ENCODE measurements around the gene NF2.
"Not testable (repeated sequence)": the region's sequence is repeated elsewhere in the genome, so short reads cannot be mapped to it uniquely, and the experiment has no call there.

Gene NF2

GRCh38 chr22:29594447-29594846, 9.0 kb upstream of the NF2 start:
- H3K27ac ChIP-seq (ENCODE audit: low read depth, low read length); H3K27me3 ChIP-seq (ENCODE audit: control insufficient read depth in 1 of 2, insufficient read depth in 2 of 2, low read length in 2 of 2); H3K4me1 ChIP-seq (ENCODE audit: control insufficient read depth in 1 of 2, insufficient read depth in 2 of 2, low read length in 2 of 2); H3K4me3 ChIP-seq (ENCODE audit: low read depth in 1 of 2, low read length in 2 of 2); H3K36me3 ChIP-seq (ENCODE audit: control insufficient read depth in 1 of 2, insufficient read depth in 2 of 2, low read length in 2 of 2); H3K9me3 ChIP-seq (ENCODE audit: control insufficient read depth in 1 of 2, low read length in 2 of 2); H3K9ac ChIP-seq (ENCODE audit: low read depth in 1 of 2, low read length in 2 of 2): not testable (repeated sequence)

GRCh38 chr22:29596408-29596807, 7.0 kb upstream of the NF2 start:
- H3K27me3 ChIP-seq (ENCODE audit: control insufficient read depth in 1 of 2, insufficient read depth in 2 of 2, low read length in 2 of 2), result no peaks in the 10 kb centered on the region
- H3K27ac ChIP-seq (ENCODE audit: low read depth, low read length), result no peak overlapping the region
- H3K4me1 ChIP-seq (ENCODE audit: control insufficient read depth in 1 of 2, insufficient read depth in 2 of 2, low read length in 2 of 2), result no peaks in the 10 kb centered on the region
- no peak overlapping the region for H3K4me3 ChIP-seq (ENCODE audit: low read depth in 1 of 2, low read length in 2 of 2)
- H3K9ac ChIP-seq (ENCODE audit: low read depth in 1 of 2, low read length in 2 of 2), result no peak overlapping the region
- no peaks in the 10 kb centered on the region for H3K36me3 ChIP-seq (ENCODE audit: control insufficient read depth in 1 of 2, insufficient read depth in 2 of 2, low read length in 2 of 2)
- no peaks in the 10 kb centered on the region for H3K9me3 ChIP-seq (ENCODE audit: control insufficient read depth in 1 of 2, low read length in 2 of 2)

- H3K9ac ChIP-seq (ENCODE audit: low read depth in 1 of 2, low read length in 2 of 2); H3K4me3 ChIP-seq (ENCODE audit: low read depth in 1 of 2, low read length in 2 of 2); H3K27me3 ChIP-seq (ENCODE audit: control insufficient read depth in 1 of 2, insufficient read depth in 2 of 2, low read length in 2 of 2); H3K27ac ChIP-seq (ENCODE audit: low read depth, low read length); H3K9me3 ChIP-seq (ENCODE audit: control insufficient read depth in 1 of 2, low read length in 2 of 2); H3K4me1 ChIP-seq (ENCODE audit: control insufficient read depth in 1 of 2, insufficient read depth in 2 of 2, low read length in 2 of 2); H3K36me3 ChIP-seq (ENCODE audit: control insufficient read depth in 1 of 2, insufficient read depth in 2 of 2, low read length in 2 of 2): not testable (repeated sequence)
These were observed 5.4 kb upstream of the NF2 start for GRCh38 chr22:29597871-29598683.

- Histone ChIP-seq H3K27me3 (ENCODE audit: control insufficient read depth in 1 of 2, insufficient read depth in 2 of 2, low read length in 2 of 2) (no peaks in the 10 kb centered on the region), H3K27ac (ENCODE audit: low read depth, low read length) (no peak overlapping the region), H3K9ac (ENCODE audit: low read depth in 1 of 2, low read length in 2 of 2) (no peak overlapping the region), H3K4me3 (ENCODE audit: low read depth in 1 of 2, low read length in 2 of 2) (no peak overlapping the region), H3K4me1 (ENCODE audit: control insufficient read depth in 1 of 2, insufficient read depth in 2 of 2, low read length in 2 of 2) (no peaks in the 10 kb centered on the region), H3K9me3 (ENCODE audit: control insufficient read depth in 1 of 2, low read length in 2 of 2) (no peaks in the 10 kb centered on the region), H3K36me3 (ENCODE audit: control insufficient read depth in 1 of 2, insufficient read depth in 2 of 2, low read length in 2 of 2) (no peaks in the 10 kb centered on the region)
These were observed 4.8 kb upstream of the NF2 start for GRCh38 chr22:29598684-29599020.

GRCh38 chr22:29604076-29604360, 585 bp downstream of the NF2 start:
- peak overlapping the region; percentile 93 to 96 for H3K9ac ChIP-seq (ENCODE audit: low read depth in 1 of 2, low read length in 2 of 2)
- H3K27me3 ChIP-seq (ENCODE audit: control insufficient read depth in 1 of 2, insufficient read depth in 2 of 2, low read length in 2 of 2), result no peaks in the 10 kb centered on the region
- H3K9me3 ChIP-seq (ENCODE audit: control insufficient read depth in 1 of 2, low read length in 2 of 2), result no peaks in the 10 kb centered on the region
- H3K36me3 ChIP-seq (ENCODE audit: control insufficient read depth in 1 of 2, insufficient read depth in 2 of 2, low read length in 2 of 2), result peaks cover 0 to 4% of the 10 kb centered on the region in 2 donors
- peaks cover 10 to 13% of the 10 kb centered on the region in 2 donors for H3K4me1 ChIP-seq (ENCODE audit: control insufficient read depth in 1 of 2, insufficient read depth in 2 of 2, low read length in 2 of 2)
- peak overlapping the region; percentile 79 for H3K27ac ChIP-seq (ENCODE audit: low read depth, low read length)
- peak overlapping the region; percentile 89 to 92 for H3K4me3 ChIP-seq (ENCODE audit: low read depth in 1 of 2, low read length in 2 of 2)

GRCh38 chr22:29605527-29605850, 2.1 kb downstream of the NF2 start:
- H3K36me3 ChIP-seq (ENCODE audit: control insufficient read depth in 1 of 2, insufficient read depth in 2 of 2, low read length in 2 of 2), result peaks cover 0 to 4% of the 10 kb centered on the region in 2 donors
- no peak overlapping the region for H3K4me3 ChIP-seq (ENCODE audit: low read depth in 1 of 2, low read length in 2 of 2)
- H3K27ac ChIP-seq (ENCODE audit: low read depth, low read length), result no peak overlapping the region
- no peak overlapping the region for H3K9ac ChIP-seq (ENCODE audit: low read depth in 1 of 2, low read length in 2 of 2)
- H3K4me1 ChIP-seq (ENCODE audit: control insufficient read depth in 1 of 2, insufficient read depth in 2 of 2, low read length in 2 of 2), result peaks cover 10 to 13% of the 10 kb centered on the region in 2 donors
- no peaks in the 10 kb centered on the region for H3K27me3 ChIP-seq (ENCODE audit: control insufficient read depth in 1 of 2, insufficient read depth in 2 of 2, low read length in 2 of 2)
- H3K9me3 ChIP-seq (ENCODE audit: control insufficient read depth in 1 of 2, low read length in 2 of 2), result no peaks in the 10 kb centered on the region

- peaks cover 0 to 4% of the 10 kb centered on the region in 2 donors for H3K36me3 ChIP-seq (ENCODE audit: control insufficient read depth in 1 of 2, insufficient read depth in 2 of 2, low read length in 2 of 2)
- no peak overlapping the region for H3K27ac ChIP-seq (ENCODE audit: low read depth, low read length)
- H3K4me3 ChIP-seq (ENCODE audit: low read depth in 1 of 2, low read length in 2 of 2), result no peak overlapping the region
- H3K4me1 ChIP-seq (ENCODE audit: control insufficient read depth in 1 of 2, insufficient read depth in 2 of 2, low read length in 2 of 2), result peaks cover 10 to 13% of the 10 kb centered on the region in 2 donors
- H3K27me3 ChIP-seq (ENCODE audit: control insufficient read depth in 1 of 2, insufficient read depth in 2 of 2, low read length in 2 of 2), result no peaks in the 10 kb centered on the region
- H3K9me3 ChIP-seq (ENCODE audit: control insufficient read depth in 1 of 2, low read length in 2 of 2), result peaks cover 0 to 2% of the 10 kb centered on the region in 2 donors
- no peak overlapping the region for H3K9ac ChIP-seq (ENCODE audit: low read depth in 1 of 2, low read length in 2 of 2)
These were observed 2.9 kb downstream of the NF2 start for GRCh38 chr22:29606320-29606719.

- Histone ChIP-seq H3K4me1 (ENCODE audit: control insufficient read depth in 1 of 2, insufficient read depth in 2 of 2, low read length in 2 of 2) (peaks cover 10 to 13% of the 10 kb centered on the region in 2 donors), H3K4me3 (ENCODE audit: low read depth in 1 of 2, low read length in 2 of 2) (no peak overlapping the region), H3K9me3 (ENCODE audit: control insufficient read depth in 1 of 2, low read length in 2 of 2) (peaks cover 0 to 2% of the 10 kb centered on the region in 2 donors), H3K27me3 (ENCODE audit: control insufficient read depth in 1 of 2, insufficient read depth in 2 of 2, low read length in 2 of 2) (no peaks in the 10 kb centered on the region), H3K36me3 (ENCODE audit: control insufficient read depth in 1 of 2, insufficient read depth in 2 of 2, low read length in 2 of 2) (peaks cover 0 to 4% of the 10 kb centered on the region in 2 donors), H3K9ac (ENCODE audit: low read depth in 1 of 2, low read length in 2 of 2) (no peak overlapping the region), H3K27ac (ENCODE audit: low read depth, low read length) (no peak overlapping the region)
These were observed 4.0 kb downstream of the NF2 start for GRCh38 chr22:29607426-29607825.

GRCh38 chr22:29609139-29609538, 5.7 kb downstream of the NF2 start:
- Histone ChIP-seq H3K4me1 (ENCODE audit: control insufficient read depth in 1 of 2, insufficient read depth in 2 of 2, low read length in 2 of 2) (peaks cover 9 to 13% of the 10 kb centered on the region in 2 donors), H3K9ac (ENCODE audit: low read depth in 1 of 2, low read length in 2 of 2) (no peak overlapping the region), H3K27ac (ENCODE audit: low read depth, low read length) (no peak overlapping the region), H3K9me3 (ENCODE audit: control insufficient read depth in 1 of 2, low read length in 2 of 2) (peaks cover 0 to 2% of the 10 kb centered on the region in 2 donors), H3K4me3 (ENCODE audit: low read depth in 1 of 2, low read length in 2 of 2) (no peak overlapping the region), H3K27me3 (ENCODE audit: control insufficient read depth in 1 of 2, insufficient read depth in 2 of 2, low read length in 2 of 2) (no peaks in the 10 kb centered on the region), H3K36me3 (ENCODE audit: control insufficient read depth in 1 of 2, insufficient read depth in 2 of 2, low read length in 2 of 2) (peaks cover 0 to 4% of the 10 kb centered on the region in 2 donors)

GRCh38 chr22:29610780-29611179, 7.3 kb downstream of the NF2 start:
- H3K36me3 ChIP-seq (ENCODE audit: control insufficient read depth in 1 of 2, insufficient read depth in 2 of 2, low read length in 2 of 2), result peaks cover 0 to 4% of the 10 kb centered on the region in 2 donors
- H3K9ac ChIP-seq (ENCODE audit: low read depth in 1 of 2, low read length in 2 of 2), result no peak overlapping the region
- H3K4me3 ChIP-seq (ENCODE audit: low read depth in 1 of 2, low read length in 2 of 2), result no peak overlapping the region
- peaks cover 0 to 2% of the 10 kb centered on the region in 2 donors for H3K9me3 ChIP-seq (ENCODE audit: control insufficient read depth in 1 of 2, low read length in 2 of 2)
- no peaks in the 10 kb centered on the region for H3K27me3 ChIP-seq (ENCODE audit: control insufficient read depth in 1 of 2, insufficient read depth in 2 of 2, low read length in 2 of 2)
- H3K27ac ChIP-seq (ENCODE audit: low read depth, low read length), result no peak overlapping the region
- H3K4me1 ChIP-seq (ENCODE audit: control insufficient read depth in 1 of 2, insufficient read depth in 2 of 2, low read length in 2 of 2), result no peaks in the 10 kb centered on the region
